Measurements from ENCODE around the gene SCN10A.

SCN10A gene

DNA sequence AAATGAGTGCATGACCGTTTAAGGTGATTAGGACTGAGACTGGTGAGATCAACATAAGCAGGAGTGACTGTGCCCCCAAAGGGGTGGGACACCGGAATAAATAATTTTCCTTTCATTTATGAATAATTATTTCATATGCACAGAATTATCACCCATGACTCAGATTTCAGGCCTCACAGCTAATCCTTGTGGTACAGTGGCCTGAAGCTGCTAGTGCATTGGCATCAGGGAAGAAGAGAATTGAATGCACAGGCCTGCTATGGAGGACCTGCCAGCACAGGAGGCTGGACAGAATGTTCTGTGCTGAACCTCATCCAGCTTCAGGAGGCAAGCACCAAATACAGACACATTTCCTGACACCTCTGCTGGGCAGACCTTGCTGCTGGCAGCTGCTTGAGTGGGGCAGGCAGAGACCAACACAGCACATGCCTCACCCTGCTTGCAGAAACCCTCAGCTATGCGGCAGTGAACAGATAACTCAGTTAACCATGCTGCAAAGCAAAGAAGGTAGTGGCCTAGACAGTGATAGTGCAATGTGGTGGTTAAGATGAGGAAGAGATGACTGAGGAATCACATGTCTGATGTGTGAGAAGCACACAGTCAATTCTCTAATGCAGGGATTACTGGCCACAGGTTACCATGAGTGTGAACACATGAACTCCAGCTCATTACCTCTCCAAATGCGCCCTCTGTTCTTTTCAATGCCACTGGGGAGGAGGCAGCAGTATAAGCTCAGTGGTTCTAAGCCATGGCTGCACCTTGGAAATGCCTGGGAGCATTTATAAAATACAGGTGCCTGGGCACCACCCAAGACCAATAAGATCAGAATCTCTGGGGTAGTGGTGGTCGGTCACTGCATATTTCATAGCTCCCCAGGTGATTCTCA is 98.4 kb downstream of the SCN10A start:
- no peak for DNase-seq

DNA sequence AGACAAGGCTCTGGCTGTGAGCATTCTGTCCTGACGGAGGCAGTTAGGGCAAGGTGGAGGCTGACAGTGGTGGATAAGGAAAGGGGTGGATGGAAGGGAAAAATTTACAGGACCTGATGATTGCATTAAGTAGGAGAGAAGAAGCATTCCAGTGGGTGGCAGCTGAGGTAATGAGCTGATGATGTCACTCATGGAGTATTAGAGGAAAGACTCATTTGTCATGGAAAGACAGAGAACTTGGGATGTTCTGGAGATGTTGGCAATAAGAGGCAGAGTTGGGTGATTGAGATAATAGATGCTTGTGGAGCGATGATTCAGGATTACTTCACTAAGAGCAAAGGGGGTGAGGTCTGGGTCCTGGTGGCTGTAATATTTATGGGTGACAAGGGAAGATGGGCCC is 102.9 kb downstream of the SCN10A start:
- no peak for DNase-seq

DNA sequence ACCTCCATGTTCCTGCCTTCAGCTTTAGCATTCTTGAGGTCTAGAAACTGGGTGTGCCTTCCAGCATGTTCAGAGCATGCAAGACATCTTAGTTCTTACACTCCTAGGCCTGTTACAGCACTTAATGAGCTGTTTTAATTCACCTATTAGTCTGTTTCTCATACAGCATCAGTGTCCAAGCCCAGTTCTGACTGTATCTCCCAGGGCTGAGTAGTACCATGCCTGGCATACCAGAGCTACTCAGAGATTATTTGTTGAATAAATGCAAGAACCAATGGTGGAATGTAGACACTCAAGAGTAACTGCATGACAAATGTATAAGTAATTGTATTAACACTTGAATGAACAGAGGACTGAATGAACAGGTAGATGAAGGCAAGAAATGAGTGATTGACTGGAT is 104.7 kb downstream of the SCN10A start:
- no peak for DNase-seq

DNA sequence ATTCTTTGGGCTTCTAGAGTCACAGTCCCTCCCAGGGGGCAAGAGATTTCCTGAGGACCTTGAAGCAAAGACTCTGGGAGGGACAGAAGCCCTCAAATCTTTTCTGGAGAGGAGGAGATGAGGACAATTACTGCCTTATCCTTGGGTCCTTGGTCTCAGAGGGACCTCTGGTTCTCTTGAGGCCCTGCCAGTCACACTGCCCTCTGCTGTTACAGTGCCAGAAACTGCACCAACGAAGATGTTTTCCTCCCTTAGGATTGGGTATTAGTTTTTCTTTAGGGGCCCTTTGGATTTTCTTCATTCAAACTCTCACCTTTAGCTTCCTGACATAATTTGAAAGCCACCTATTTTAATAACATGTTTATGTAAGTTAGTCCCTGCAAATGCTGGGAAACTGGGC is 108.3 kb downstream of the SCN10A start:
- DNase-seq: no peak

DNA sequence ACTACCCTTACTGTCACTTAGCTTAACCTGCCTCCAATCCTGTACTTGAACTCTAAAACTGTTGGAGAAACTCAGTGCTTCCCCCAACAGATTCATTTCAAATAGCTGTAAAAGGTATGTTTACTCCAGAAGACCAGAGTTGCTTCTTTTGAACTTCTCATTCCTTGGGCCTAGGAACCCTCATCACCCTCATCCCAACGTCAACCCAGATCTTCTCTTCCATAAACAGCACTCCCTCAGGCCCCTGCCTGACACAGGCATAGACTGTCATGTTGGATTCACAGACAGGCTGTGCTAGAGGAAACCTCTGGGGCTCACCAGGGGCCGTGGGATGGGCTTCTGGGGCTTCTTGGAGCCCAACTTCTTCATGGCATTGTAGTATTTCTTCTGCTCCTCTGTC is 109.1 kb downstream of the SCN10A start:
- no peak for DNase-seq

DNA sequence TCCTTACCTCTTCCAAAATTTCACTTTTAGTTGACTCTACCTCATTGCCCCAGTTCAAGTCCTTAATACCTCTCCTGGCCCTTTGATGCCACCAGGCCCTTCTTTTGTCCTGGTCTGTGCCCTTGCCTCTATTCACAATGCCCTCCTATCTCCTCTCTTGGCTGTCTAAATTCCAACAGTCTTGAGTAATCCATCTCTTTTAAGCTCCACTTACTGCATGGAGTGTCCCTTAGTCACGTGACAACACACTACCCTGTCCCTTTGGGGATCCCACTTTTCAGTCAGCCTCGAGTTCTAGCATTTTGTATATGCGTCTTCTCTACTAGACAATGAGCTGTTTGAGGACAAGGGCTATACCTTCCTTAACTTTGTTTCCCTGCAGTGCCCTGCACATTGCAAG is 113.8 kb downstream of the SCN10A start:
- DNase-seq: no peak

DNA sequence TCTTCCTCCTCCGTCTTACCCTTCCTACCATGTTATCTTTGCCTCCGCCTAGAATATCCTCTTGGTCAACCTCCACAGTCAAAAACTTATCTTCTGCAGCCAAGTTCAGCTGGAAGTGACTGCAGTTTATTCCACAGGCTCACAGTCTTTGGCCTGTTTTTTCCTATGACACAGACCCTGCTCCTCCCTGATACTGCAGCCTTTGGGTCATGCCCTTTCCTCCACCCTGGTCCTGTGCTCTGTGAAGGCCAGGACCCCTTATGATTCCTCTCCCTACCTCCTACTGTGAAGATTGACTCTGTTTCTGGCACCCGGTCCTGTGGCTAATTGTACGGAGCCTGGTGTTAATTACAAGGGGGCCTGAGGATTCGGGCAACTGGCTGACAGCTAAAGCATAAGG is 117.3 kb downstream of the SCN10A start:
- no peak for DNase-seq

DNA sequence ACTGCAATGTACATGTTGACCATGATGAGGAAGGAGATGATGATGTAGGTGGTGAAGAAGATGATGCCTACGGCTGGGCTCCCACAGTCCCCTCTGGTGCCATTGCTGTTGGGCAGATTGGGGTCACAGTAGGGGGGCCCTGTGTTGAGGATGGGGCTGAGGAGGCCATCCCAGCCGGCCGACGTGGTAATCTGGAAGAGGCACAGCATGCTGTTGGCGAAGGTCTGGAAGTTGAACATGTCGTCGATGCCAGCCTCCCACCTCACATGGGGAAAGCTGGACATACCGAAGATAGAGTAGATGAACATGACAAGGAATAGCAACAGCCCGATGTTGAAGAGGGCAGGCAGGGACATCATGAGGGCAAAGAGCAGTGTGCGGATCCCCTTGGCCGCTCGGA is 118.0 kb downstream of the SCN10A start:
- no peak for DNase-seq

DNA sequence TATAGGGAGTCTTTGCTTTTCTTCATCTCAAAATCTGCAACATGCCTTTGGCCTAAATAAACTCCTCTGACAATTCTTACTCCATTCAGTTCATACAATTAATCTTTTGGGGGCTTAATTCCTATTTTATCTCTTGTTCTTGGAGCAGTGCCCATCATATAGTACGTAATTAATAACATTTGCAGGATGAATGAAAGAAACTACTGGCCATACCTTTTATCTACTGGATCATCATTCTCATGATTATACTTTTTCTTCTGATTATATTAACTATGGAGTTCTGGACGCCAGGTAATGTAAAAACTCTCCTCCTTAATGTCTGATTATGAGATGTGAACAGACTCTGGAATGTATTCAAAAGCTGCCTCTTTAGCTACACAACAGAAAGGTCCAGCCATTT is 120.0 kb downstream of the SCN10A start:
- no peak for DNase-seq

DNA sequence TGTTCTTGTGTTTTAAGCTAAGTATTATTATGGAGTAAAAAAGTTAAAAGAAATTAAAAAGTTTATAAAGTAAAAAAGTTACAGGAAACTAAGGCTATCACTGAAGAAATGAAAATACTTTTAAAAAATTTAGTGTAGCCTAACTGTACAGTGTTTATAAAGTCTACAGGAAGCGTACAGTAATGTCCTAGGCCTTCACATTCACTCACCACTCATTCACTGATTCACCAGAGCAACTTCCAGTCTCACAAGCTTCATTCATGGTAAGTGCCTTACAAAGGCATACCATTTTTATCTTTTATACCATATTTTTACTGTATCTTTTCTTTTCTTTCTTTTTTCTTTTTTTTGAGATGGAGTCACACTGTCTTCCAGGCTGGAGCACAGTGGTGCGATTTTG is 125.8 kb downstream of the SCN10A start:
- no peak for DNase-seq

DNA sequence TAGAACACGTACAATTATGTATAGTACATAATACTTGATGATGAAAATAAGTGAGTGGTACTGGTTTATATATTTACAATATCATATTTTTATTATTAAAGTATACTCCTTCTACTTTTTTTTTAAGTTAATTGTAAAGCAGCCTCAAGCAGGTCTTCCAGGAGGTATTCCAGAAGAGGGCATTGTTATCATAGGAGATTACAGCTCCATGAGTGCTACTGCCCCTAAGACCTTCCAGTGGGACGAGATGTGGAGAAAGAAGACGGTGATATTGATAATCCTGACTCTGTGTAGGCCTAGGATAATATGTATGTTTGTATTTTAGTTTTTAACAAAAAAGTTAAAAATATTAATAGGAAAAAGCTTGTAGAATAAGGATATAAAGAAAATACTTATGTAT is 126.2 kb downstream of the SCN10A start:
- no peak for DNase-seq

DNA sequence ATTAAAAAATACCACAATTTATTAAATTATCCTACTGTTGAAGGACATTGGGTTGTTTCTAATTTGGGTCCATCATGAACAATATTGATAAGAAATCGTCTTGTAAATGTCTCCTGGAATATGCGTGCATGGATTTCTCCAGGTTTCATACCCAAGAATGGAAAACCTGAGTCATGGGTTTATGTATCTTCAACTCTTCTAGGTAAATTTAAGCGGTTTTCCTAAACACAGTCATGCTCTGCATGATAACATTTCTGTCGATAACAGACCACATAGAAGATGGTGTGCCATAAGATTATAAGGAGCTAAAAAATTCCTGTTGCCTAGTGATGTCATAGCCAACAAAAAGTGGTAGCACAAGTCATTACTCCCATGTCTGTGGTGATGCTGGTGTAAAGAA is 126.7 kb downstream of the SCN10A start:
- DNase-seq: no peak

DNA sequence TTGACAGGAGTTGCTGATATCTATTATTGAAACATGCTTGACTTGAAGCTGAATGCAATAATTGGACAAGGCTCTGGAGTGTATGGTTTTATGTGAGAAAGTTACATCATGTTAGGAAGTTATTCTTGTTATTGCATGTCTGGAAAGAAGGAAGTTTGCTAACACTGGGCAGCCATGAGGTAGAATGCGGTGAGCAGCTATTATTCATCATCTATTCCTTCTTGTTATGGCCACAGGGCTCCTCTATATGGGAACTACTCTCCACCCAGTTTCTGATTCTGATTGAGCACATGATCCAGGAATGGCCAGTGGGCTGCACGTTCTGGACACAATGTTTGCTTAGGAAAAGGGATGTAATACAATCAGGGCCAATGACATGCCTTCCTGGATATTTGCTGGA is 128.7 kb downstream of the SCN10A start:
- DNase-seq: no peak

DNA sequence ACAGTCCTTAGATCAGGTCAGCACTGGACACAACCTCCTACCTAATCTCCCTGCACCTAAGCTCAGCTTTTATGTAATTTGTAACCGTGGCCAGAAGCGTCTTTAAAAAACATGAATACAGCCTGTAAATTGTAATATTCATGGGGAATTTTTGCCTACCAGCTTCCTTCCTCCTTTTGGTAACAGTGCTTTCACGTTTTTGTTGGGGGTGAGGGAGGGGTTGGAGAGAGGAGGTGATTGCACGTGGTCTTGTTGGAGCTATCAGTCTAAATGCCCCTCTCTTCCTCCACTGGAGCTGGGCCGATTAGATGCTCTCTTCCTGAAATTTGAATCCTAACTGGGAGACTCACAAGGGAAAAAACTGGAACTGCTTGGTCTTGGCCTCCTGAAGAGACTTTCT is 131.5 kb downstream of the SCN10A start:
- DNase-seq: no peak

DNA sequence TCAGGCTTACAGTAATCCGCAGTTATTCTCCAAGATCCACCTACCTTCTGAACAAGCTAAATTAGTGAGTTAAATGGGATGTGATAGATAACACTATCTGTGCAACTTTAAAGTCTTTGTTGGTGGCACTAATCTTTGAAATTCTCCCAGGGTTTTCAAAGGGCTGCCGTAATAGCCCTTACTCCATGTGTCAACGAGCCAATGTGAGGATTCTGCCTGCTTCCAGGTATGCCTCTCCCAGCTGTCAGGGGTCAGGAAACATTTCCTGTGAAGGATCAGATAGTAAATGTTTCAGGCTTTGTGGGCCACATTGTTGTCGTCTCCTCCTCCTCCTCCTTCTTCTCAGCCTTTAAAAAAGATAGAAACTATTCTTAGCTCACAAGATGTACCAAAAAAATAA is 146.3 kb downstream of the SCN10A start:
- no peak for DNase-seq

DNA sequence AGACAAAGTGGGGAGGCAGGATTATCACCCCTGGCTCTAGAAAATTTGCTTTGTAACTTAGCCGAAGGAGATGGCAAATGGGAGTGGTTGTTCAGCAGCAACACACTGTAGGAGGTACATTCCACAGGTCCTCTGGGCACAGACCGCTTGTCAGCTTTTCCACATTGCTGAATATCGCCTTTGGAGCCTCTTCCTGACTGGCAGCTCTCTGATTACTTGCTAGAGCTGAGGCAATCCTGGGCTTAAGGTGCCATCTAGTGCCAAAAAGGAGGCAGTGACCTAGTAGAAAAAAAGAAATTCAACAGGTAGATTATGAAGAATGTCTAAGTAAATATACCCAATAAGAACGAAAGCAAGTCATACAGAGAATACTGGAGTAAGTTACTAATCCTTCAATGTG is 153.5 kb downstream of the SCN10A start:
- no peak for DNase-seq

DNA sequence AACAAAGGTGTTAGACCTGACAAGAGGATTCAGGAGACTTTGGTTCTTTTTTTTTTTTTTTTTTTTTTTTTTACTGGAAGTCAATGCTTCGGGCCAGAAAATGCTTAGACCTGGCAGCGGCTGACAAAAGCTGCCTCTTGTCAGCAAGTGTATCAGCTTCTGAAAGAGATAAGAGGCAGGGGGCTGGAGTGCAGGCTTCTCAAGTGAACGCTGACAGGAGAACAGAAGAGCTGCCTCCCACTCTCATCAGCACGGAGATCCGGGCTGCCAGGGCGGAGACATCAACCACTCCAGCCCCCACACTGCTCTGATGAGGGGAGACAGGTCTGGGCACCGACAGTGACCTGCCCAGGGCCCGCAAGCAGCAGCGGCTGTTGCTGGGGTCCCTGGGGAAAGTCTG is 157.2 kb downstream of the SCN10A start:
- DNase-seq: no peak

DNA sequence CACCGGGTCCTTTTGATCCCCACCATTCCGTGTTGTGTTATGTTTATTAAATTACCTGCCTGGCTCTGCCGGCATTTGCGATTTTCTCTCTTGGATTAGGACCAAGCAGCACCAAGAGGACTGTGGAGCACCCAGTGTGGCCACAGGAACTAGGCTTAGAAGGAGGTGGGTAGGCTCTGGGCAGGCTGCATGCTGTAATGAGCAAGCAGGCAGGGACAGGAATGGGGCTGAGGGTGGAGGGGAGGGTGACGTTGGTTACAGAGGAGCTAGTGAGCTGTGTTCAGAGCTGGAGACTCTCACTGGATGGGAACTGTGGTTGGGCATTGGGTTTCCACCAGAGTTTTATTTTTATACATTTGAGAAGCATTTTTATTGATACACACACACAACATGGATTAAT is 158.6 kb downstream of the SCN10A start:
- no peak for DNase-seq

DNA sequence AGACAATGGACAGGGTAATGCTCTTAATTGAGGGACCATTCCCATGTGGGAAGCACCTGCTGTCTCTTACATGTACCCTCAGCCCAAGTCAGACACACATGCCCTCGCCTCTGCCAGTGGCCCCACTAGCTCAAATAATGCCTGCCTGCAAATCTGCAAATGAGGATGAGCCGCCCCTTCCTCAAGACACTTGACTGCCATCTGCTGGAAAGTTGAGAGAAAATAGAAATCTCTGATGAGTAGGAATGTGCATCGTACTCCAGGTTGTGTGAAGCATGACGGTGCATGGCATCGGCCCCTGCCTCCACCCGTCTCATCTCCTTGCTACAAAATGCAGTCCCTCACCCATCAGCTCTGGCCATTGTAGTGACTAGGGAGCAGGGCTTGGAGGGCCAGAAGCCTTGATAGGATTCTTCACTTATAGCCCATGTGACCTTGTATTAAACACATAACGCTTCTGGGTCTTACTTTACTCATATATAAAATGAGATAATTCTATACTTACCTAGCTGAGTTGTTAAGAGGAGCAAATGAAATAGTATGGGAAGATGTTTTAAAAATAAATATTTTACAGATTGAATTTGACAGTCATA is 160.2 kb downstream of the SCN10A start:
- DNase-seq: no peak

DNA sequence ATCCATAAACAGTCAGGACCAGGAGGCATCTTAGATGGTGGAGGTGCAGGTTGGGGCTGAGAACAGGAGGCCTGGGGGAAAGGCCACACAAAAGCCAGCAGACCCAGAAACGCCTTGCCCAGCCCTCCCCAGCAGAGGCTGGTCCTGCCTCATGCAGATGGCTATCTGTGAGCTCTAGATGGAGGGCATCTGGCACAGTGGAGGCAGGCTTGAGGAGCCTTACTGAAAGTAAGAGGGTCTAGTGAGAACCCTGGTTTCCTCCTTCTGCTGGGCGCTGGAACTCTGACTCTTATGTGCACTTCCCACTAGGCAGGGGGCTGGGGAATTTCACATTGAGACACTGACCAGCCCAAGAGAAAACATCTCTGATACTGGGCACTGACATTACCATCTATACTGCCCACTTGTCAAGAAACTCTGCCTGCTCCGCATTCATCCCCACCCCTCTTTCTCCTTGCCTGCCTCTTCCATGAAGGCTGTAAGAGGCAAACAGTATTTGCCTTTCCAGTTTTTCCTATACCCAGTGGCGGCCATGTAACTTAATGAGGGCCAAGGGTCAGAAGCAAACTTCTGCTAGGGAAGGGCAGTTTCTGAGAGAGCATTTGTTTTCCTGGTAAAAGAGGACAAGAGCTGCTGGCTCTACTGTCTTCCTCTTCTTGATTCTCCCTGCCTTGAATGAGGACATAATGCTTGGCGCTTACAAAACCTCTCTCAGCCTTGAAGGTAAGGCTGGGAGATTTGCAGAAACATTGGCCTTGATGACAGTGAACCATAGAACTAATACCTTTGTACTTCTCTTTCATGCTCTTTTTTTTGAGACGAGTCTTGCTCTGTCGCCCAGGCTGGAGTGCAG is 162.1 kb downstream of the SCN10A start:
- DNase-seq: no peak

DNA sequence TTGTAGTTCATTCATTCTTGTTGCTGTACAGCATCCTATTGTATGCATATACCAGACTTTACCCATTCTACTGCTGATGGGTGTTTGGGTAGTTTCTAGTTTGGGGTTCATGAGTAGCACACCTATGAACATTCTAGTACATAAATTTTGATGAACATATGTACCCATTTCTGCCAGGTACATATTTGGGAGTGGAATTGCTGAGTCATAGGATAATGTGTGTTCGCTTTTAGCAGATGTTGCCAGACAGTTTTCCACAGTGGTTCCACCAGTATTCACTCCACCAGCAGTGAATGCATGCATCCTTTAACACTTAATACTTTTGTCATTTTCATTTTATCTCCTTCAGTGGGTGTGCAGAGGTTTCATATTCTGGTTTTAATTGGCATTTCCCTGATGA is 163.1 kb downstream of the SCN10A start:
- no peak for DNase-seq

DNA sequence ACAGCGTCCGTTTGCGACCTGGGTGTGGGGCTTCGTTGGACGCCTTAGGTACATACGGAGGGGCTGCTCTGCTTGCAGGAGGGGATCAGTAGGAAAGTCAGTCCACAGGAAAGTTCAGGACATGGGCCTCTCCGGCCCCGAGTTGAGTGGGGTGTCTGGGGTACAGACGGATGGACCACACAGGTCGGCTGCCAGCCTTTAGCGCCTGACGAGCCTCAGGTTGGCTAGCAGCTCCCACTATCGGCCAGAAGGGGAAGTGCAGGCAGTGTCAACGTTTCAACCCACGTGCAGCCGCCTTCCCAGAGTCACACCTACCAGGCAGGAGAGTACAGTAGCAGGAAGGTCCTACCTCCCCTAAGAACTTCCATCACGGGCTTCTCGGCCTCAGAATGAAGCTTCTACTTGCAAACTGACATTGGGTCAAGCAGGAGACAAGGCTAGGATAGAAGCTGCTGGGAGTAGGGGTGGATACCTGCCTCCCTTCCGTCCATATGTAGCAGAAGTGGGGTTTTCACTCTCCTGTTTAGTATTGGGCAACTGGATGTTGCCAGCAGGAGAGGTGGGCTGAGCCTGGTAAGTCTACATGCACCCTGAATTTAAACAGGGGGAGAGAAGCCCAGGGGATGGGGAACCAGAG is 164.7 kb downstream of the SCN10A start:
- peak in 1 of 2 experiments; percentile 6 for DNase-seq

DNA sequence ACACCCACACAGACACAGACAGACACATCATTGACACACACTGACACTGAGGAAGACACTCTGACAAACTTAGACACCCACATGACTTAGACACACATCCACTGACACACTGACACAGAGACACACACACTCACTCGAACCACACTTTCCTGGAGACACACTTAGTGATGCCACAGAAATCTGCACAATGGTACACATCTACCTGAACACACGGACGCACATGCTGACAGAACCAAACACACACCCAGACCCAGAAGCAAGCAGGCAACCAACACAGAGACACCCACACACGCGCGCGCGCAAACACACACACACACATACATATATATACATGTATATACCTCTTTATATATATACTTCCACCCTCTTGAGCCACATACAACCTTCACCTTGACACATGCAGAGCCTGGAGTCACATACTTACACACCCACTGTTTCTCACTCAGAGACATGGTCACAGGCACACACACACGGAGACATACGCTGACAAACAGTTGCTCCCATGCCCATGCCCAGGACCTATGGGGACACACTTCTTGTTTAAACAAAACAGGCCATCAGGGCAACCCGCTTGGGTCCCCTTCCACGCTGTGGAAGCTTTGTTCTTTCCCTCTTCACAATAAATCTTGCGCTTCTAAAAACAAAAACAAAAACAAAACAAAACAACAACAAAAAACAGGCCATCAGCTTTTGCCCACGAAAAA is 165.6 kb downstream of the SCN10A start:
- DNase-seq: no peak

All from NCI-H187 (cell line).